ENCODE measurements around the gene FBLN7. TPM values are rescaled to one million over a fixed set of nuclear protein-coding genes. Genes with fewer than 3 reads are reported as not detected.

FBLN7 gene
- polyA plus RNA-seq, 3 donors, result 0.04 TPM; not detected in 2

GRCh38 chr2:112160283-112161250 is 22.4 kb downstream of the FBLN7 start:
- no peak overlapping the region for H3K27ac ChIP-seq (ENCODE audit: low read depth in 1 of 2, low read length in 2 of 2)
- intact Hi-C loops (cut with micrococcal nuclease), result no loop called here
- no peak overlapping the region for H2AFZ ChIP-seq (ENCODE audit: insufficient read depth, low read depth, low read length, poor library complexity, severe bottlenecking)
- peaks cover 0 to 5% (median 2%) of the 10 kb centered on the region in 3 donors for H3K27me3 Mint-ChIP-seq (ENCODE audit: low read depth in 3 of 3)
- no peak for TF ChIP-seq CTCF (IDR thresholded peaks at IDR 0.05)
- H3K79me2 ChIP-seq (ENCODE audit: insufficient read depth, low read length), result no peaks in the 10 kb centered on the region
- H3K36me3 ChIP-seq (replicated peaks in 1 of 2; ENCODE audit: control insufficient read depth in 1 of 2, insufficient read depth in 2 of 2, low read length in 2 of 2), result no peaks in the 10 kb centered on the region
- WGBS (ENCODE audit: insufficient coverage), result 97% methylated on average over 14 of the region's 52 CpGs
- no peaks in the 10 kb centered on the region for H4K20me1 ChIP-seq (ENCODE audit: insufficient read depth, low read length)
- no peak overlapping the region for H3K4me3 ChIP-seq (replicated peaks in 1 of 3; ENCODE audit: low read depth in 2 of 3, low read length in 3 of 3)
- peaks cover 0 to 3% of the 10 kb centered on the region in 2 donors for H3K9me3 ChIP-seq (replicated peaks in 1 of 2; ENCODE audit: control insufficient read depth in 1 of 2, insufficient read depth in 1 of 2, low read length in 2 of 2)
- H3K27ac Mint-ChIP-seq, result peak overlapping the region in 1 of 7 donors; percentile 30
- H3K9me3 Mint-ChIP-seq, result peaks cover 0 to 11% (median 5%) of the 10 kb centered on the region in 7 donors
- no peak overlapping the region for H3K9ac ChIP-seq (ENCODE audit: insufficient read depth, low read length, poor library complexity, severe bottlenecking)
- peaks cover 10% of the 10 kb centered on the region for H3K4me1 Mint-ChIP-seq
- no peak overlapping the region for H3K4me3 Mint-ChIP-seq
- peaks cover 4 to 6% of the 10 kb centered on the region in 2 donors for H3K4me1 ChIP-seq (ENCODE audit: control insufficient read depth in 1 of 2, insufficient read depth in 2 of 2, low read length in 2 of 2)
- no peaks in the 10 kb centered on the region for H3K36me3 Mint-ChIP-seq
- no peak for DNase-seq
- no peak overlapping the region for H3K4me2 ChIP-seq (replicated peaks; ENCODE audit: extremely low read depth, low read length, poor library complexity, severe bottlenecking)
- no peaks in the 10 kb centered on the region for H3K27me3 ChIP-seq (ENCODE audit: control insufficient read depth in 2 of 2, insufficient read depth in 2 of 2, low read length in 2 of 2)

DNA sequence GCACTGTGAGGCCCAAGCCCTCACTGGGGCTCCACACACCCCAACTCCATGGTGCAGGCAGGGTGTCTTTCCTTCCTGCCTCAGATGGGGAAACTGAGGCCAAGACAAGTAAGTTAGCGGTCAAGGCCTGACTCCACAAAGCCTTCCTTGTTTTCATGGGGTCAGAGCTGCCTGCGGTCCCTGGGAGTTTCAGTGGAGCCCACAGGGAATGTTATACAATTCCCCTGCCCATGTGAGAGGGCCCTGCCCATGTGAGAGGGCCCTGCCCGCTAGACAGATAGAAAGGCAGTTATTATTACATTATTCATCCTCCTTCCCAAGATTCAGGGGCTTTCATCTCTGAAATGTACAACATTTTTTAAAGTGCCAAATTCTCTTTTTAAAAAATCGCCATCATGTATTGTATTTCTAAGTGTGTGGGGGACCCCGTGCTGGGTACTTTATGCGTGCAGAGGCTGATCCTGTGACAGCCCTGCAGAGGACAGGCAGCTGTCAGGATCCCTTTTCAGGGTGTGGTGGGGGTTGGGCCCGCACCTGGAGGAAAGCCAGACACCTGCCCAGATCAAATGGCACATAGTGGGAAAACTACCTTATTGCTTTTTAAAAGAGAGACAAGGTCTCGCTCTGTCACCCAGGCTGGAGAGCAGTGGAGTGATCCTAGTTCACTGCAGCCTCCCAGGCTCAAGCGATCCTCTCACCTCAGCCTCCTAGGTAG is 23.4 kb downstream of the FBLN7 start:
- H3K4me3 Mint-ChIP-seq, result no peak overlapping the region

More for the DNA sequence above, 23.4 kb downstream of the FBLN7 start:
- intact Hi-C loops (cut with micrococcal nuclease), result no loop called here
- TF ChIP-seq CTCF (IDR thresholded peaks at IDR 0.05), result no peak
- H3K27me3 ChIP-seq (ENCODE audit: control insufficient read depth in 2 of 2, insufficient read depth in 2 of 2, low read length in 2 of 2), result no peaks in the 10 kb centered on the region
- H3K27ac Mint-ChIP-seq, result no peak overlapping the region
- H3K9me3 ChIP-seq (replicated peaks in 1 of 2; ENCODE audit: control insufficient read depth in 1 of 2, insufficient read depth in 1 of 2, low read length in 2 of 2), result peaks cover 0 to 3% of the 10 kb centered on the region in 2 donors
- no peaks in the 10 kb centered on the region for H3K36me3 ChIP-seq (replicated peaks in 1 of 2; ENCODE audit: control insufficient read depth in 1 of 2, insufficient read depth in 2 of 2, low read length in 2 of 2)
- H4K20me1 ChIP-seq (ENCODE audit: insufficient read depth, low read length), result no peaks in the 10 kb centered on the region
- H3K36me3 Mint-ChIP-seq, result no peaks in the 10 kb centered on the region
- H3K4me2 ChIP-seq (replicated peaks; ENCODE audit: extremely low read depth, low read length, poor library complexity, severe bottlenecking), result no peak overlapping the region
- no peak overlapping the region for H3K9ac ChIP-seq (ENCODE audit: insufficient read depth, low read length, poor library complexity, severe bottlenecking)
- DNase-seq, result no peak
- no peak overlapping the region for H3K4me3 ChIP-seq (replicated peaks in 1 of 3; ENCODE audit: low read depth in 2 of 3, low read length in 3 of 3)
- H3K27me3 Mint-ChIP-seq (ENCODE audit: low read depth in 3 of 3), result peaks cover 0 to 5% (median 2%) of the 10 kb centered on the region in 3 donors
- peaks cover 0 to 11% (median 5%) of the 10 kb centered on the region in 7 donors for H3K9me3 Mint-ChIP-seq
- H3K4me1 ChIP-seq (ENCODE audit: control insufficient read depth in 1 of 2, insufficient read depth in 2 of 2, low read length in 2 of 2), result no peaks in the 10 kb centered on the region
- no peak overlapping the region for H3K27ac ChIP-seq (ENCODE audit: low read depth in 1 of 2, low read length in 2 of 2)
- peaks cover under 1% of the 10 kb centered on the region for H3K4me1 Mint-ChIP-seq
- WGBS (ENCODE audit: insufficient coverage), result 93% methylated on average over 4 of the region's 9 CpGs
- no peaks in the 10 kb centered on the region for H3K79me2 ChIP-seq (ENCODE audit: insufficient read depth, low read length)
- no peak overlapping the region for H2AFZ ChIP-seq (ENCODE audit: insufficient read depth, low read depth, low read length, poor library complexity, severe bottlenecking)

Measured in CD14-positive monocyte (primary cell).